Testis (tissue), 3 donors: ENCODE results near the gene MGA. TPM values are rescaled to one million over a fixed set of nuclear protein-coding genes. Genes with fewer than 3 reads are reported as not detected.

ENCODE experiments used
- DNase-seq: peaks from one replicate; pipeline ENCODE4 v3.0.0-alpha.2; 2019
- H3K27ac ChIP-seq, 2 donors: fragments of 200-600 bp; sonication (generic); one replicate each; pipeline ENCODE4 v1.5.1; 2019
- H3K27me3 ChIP-seq: fragments of 200-600 bp; sonication (generic); one replicate; pipeline ENCODE4 v1.5.1; 2019
- H3K36me3 ChIP-seq: fragments of 200-600 bp; sonication (generic); one replicate; pipeline ENCODE4 v1.5.1; 2017; ENCODE audit warnings: low read depth; ENCODE audit errors: missing control alignments
- H3K4me1 ChIP-seq: fragments of 200-600 bp; sonication (generic); one replicate; pipeline ENCODE4 v1.5.1; 2019
- H3K4me3 ChIP-seq, 2 donors: fragments of 200-600 bp; sonication (generic); one replicate each; pipeline ENCODE4 v1.5.1; 2017 to 2019
- H3K9me3 ChIP-seq: fragments of 200-600 bp; sonication (generic); one replicate; pipeline ENCODE4 v1.5.1; 2017
- POLR2A ChIP-seq: fragments of 450-650 bp; IDR thresholded peaks from one replicate; pipeline ENCODE4 v1.6.1; 2017; ENCODE audit warnings: antibody characterized with exemption, mild to moderate bottlenecking, moderate library complexity
- WGBS, 2 donors: methylation state at CpG; one replicate each; pipeline ENCODE4 v1.1.5; 2018; 5-methylcytosine and 5-hydroxymethylcytosine counted together
- intact Hi-C: fragments of 100-400 bp; cut with DNase I; formaldehyde crosslinking; loops from one replicate; pipeline ENCODE4 v1.15.1; 2023; ENCODE audit warnings: low total_unique reads
- polyA plus RNA-seq: library from polyadenylated mRNA; stranded (reverse); fragments of 350-450 nt; fragmentation: Illumina TruSeq; extraction: RNeasy Lipid Tissue Mini Kit (QIAGEN cat#74804); gene quantifications from one replicate; pipeline ENCODE4 v1.2.3, GENCODE V29; 2014; ENCODE audit warnings: low read depth, low replicate concordance; ENCODE audit not compliant: insufficient read depth
- total RNA-seq, 2 donors: library from RNA; depleted of rRNA; stranded (reverse); fragments of >200 nt; gene quantifications; one replicate each; pipeline ENCODE4 v1.2.3, GENCODE V29; 2016
- TF ChIP-seq, protein P1 (sequence below), 3 experiments: fragments of 450-650 bp in 2 of 3; fragments of 200-600 bp in 1 of 3; sonication (generic) in 1 of 3; IDR thresholded peaks; one replicate each; pipeline ENCODE4 v1.5.1; 2016 to 2019; ENCODE audit warnings: antibody characterized with exemption in 3 of 3, mild to moderate bottlenecking in 2 of 3, moderate library complexity in 1 of 3

MGA gene
- total and polyA plus RNA-seq, 3 donors from 2014 or later = 20.3 to 90.2 (median 78.1) TPM

DNA sequence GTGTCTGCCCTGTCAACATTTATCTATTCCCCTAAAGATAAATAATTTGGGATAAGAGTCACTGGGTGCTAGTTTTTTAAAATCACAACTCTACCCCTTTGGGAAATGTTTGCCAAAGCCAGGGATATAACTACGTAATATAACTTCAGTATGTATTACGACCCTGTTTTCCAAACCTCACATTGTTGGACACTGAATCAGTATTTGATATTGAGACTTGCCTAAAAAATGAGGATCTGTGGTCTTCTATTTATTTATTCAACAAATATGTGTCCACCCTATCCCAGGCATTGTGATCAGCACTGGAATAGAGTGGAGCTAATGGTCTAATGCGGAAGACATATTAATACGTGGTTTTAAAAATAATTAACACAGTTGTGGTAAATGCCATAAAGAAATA, 4.5 kb upstream of the MGA start:
- no peaks in the 10 kb centered on the region for H3K36me3 ChIP-seq
- 94 to 99% methylated on average over 4 of the region's 4 CpGs for WGBS, 2 donors
- no peak for TF ChIP-seq POLR2A
- TF ChIP-seq, protein P1, sequence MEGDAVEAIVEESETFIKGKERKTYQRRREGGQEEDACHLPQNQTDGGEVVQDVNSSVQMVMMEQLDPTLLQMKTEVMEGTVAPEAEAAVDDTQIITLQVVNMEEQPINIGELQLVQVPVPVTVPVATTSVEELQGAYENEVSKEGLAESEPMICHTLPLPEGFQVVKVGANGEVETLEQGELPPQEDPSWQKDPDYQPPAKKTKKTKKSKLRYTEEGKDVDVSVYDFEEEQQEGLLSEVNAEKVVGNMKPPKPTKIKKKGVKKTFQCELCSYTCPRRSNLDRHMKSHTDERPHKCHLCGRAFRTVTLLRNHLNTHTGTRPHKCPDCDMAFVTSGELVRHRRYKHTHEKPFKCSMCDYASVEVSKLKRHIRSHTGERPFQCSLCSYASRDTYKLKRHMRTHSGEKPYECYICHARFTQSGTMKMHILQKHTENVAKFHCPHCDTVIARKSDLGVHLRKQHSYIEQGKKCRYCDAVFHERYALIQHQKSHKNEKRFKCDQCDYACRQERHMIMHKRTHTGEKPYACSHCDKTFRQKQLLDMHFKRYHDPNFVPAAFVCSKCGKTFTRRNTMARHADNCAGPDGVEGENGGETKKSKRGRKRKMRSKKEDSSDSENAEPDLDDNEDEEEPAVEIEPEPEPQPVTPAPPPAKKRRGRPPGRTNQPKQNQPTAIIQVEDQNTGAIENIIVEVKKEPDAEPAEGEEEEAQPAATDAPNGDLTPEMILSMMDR (IDR thresholded peaks at IDR 0.05) = no peak
- no peaks in the 10 kb centered on the region for H3K27me3 ChIP-seq
- peaks cover 3% of the 10 kb centered on the region for H3K4me1 ChIP-seq
- H3K9me3 ChIP-seq = no peaks in the 10 kb centered on the region
- intact Hi-C loops = no loop called here
- no peak overlapping the region for H3K4me3 ChIP-seq
- DNase-seq = no peak
- no peak overlapping the region for H3K27ac ChIP-seq

DNA sequence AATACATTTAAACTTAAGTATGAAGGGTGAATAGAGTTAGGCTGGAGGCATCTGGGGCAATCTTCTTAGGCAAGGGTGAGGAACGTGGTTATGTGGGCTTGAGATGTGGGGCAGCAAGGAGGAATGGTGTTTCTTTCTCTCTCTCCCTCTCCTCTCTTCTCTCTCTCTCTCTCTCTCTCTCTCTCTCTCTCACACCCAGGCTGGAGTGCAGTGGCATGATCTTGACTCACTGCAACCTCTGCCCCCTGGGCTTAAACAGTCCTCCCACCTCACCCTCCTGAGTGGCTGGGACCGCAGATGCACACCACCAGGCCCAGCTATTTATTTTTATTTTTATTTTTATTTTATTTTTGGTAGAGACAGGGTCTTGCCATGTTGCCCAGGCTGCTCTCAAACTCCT, 4.0 kb upstream of the MGA start:
- H3K4me1 ChIP-seq = peaks cover 5% of the 10 kb centered on the region
- no peak for DNase-seq
- WGBS, 2 donors = 76 to 89% methylated on average over 2 of the region's 2 CpGs
- H3K9me3 ChIP-seq = no peaks in the 10 kb centered on the region
- no peaks in the 10 kb centered on the region for H3K36me3 ChIP-seq
- no peak overlapping the region for H3K4me3 ChIP-seq
- no peak overlapping the region for H3K27ac ChIP-seq
- intact Hi-C loops = no loop called here
- TF ChIP-seq, protein P1 (IDR thresholded peaks at IDR 0.05) = no peak
- TF ChIP-seq POLR2A = no peak
- H3K27me3 ChIP-seq = no peaks in the 10 kb centered on the region

DNA sequence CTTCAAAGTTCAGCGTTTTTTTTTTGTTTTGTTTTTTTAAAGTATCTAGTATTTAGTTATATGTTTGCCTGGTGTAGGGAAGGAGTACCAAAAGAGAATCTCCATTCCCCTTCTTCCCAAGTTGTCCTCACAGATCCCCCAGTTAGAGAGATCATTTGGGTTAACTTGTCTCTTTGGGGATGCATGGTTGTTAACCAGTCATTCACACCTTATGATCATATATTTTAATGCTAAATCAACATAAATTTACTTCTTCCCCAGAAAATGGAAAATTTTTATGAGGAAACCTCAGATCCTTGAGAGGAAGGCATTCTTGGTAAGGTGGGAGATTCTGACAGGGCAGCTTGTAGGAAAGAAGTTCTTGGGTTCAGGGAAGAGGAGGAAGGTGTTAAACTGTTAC, 1.5 kb upstream of the MGA start:
- no peaks in the 10 kb centered on the region for H3K9me3 ChIP-seq
- peak overlapping the region in 1 of 2 donors; percentile 23 for H3K27ac ChIP-seq
- H3K36me3 ChIP-seq = no peaks in the 10 kb centered on the region
- intact Hi-C loops = no loop called here
- TF ChIP-seq POLR2A = no peak
- TF ChIP-seq, protein P1 (IDR thresholded peaks at IDR 0.05) = no peak
- no peak for DNase-seq
- 35 to 59% methylated on average over 1 of the region's 1 CpG for WGBS, 2 donors
- H3K4me3 ChIP-seq = no peak overlapping the region
- H3K4me1 ChIP-seq = peaks cover 5% of the 10 kb centered on the region
- no peaks in the 10 kb centered on the region for H3K27me3 ChIP-seq

DNA sequence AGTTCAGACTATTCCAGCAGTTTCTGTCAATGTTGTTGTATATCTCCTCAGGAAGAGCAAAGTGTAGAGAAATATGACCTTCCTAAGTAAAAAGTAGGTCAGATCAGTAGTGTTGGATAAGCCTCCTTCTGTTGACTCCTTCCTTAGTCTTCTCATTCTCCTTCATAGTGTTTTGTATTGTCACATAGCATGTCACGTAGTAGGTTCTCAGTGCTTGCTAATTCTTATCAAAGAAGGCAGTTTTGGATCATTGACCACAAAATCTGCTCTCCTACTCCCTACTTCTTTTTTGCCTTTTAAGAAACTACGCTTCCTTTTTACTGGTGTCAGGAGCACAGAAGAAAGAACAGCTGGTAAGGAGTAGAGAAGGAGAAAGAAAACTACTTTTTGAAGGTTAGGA, 1.0 kb upstream of the MGA start:
- Histone ChIP-seq H3K27ac (peak overlapping the region; percentile 83 to 89), H3K9me3 (no peaks in the 10 kb centered on the region), H3K36me3 (no peaks in the 10 kb centered on the region), H3K27me3 (no peaks in the 10 kb centered on the region), H3K4me1 (peaks cover 5% of the 10 kb centered on the region), H3K4me3 (no peak overlapping the region)
- WGBS, 2 donors = 69 to 80% methylated on average over 2 of the region's 2 CpGs
- TF ChIP-seq, protein P1 (IDR thresholded peaks at IDR 0.05) = no peak
- no peak for TF ChIP-seq POLR2A
- no peak for DNase-seq
- intact Hi-C loops = no loop called here

DNA sequence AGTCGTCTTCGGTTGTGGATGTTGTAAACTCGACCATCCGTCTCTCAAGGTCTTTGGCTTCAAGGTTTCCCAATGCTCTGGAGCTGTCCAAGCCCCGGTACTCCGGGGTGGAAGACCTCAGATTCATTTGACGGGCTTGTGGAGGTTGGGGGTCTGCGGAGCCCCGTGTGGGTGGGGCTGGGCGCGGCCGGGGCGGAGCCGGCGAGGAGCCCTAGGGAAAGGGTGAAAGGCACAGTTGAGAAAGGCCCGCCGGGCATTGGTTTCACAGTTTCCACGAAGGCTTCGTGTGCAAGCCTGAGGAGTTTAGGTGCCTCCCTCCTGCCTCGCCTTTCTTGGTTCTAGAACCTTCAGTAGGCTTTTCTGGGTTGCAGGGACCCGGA, 360 bp upstream of the MGA start:
- no peak for TF ChIP-seq POLR2A
- TF ChIP-seq, protein P1 (IDR thresholded peaks at IDR 0.05) = no peak
- intact Hi-C loops = no loop called here
- peak overlapping the region; percentile 55 to 68 for H3K4me3 ChIP-seq
- H3K9me3 ChIP-seq = no peaks in the 10 kb centered on the region
- peak overlapping the region; percentile 83 to 89 for H3K27ac ChIP-seq
- H3K4me1 ChIP-seq = peaks cover 5% of the 10 kb centered on the region
- H3K27me3 ChIP-seq = no peaks in the 10 kb centered on the region
- DNase-seq = no peak
- WGBS, 2 donors = 7 to 8% methylated on average over 19 to 21 of the region's 21 CpGs
- no peaks in the 10 kb centered on the region for H3K36me3 ChIP-seq
